ENCODE measurements around the gene ASS1.

ASS1 gene

GRCh38 chr9:130487500-130487899, 42.7 kb downstream of the ASS1 start:
- peaks cover 22% of the 10 kb centered on the region for H3K27me3 ChIP-seq
- H3K27ac ChIP-seq = no peak overlapping the region
- no peak for TF ChIP-seq Cebpa-rat (IDR thresholded peaks at IDR 0.05)
- H3K4me1 ChIP-seq = peaks cover 15% of the 10 kb centered on the region
- no peak overlapping the region for H3K9ac ChIP-seq
- no peak overlapping the region for H3K4me3 ChIP-seq
- H3K4me2 ChIP-seq = peak overlapping the region; percentile 48
- peaks cover 38% of the 10 kb centered on the region for H3K36me3 ChIP-seq
- H4K20me1 ChIP-seq = peaks cover 22% of the 10 kb centered on the region
- H3K9me3 ChIP-seq = no peaks in the 10 kb centered on the region

- Histone ChIP-seq H3K36me3 (peaks cover 50% of the 10 kb centered on the region), H3K9me3 (peaks cover 5% of the 10 kb centered on the region; the same call in 1 of the 2 replicates), H3K4me2 (no peak overlapping the region), H3K9ac (no peak overlapping the region), H3K27ac (no peak overlapping the region), H3K27me3 (peaks cover 9% of the 10 kb centered on the region), H3K4me1 (peaks cover 15% of the 10 kb centered on the region), H4K20me1 (peaks cover 11% of the 10 kb centered on the region; the same call in 1 of the 2 replicates), H3K4me3 (no peak overlapping the region)
- TF ChIP-seq Cebpa-rat (IDR thresholded peaks at IDR 0.05) = no peak
Measured at GRCh38 chr9:130488621-130489330, 44.0 kb downstream of the ASS1 start.

DNA sequence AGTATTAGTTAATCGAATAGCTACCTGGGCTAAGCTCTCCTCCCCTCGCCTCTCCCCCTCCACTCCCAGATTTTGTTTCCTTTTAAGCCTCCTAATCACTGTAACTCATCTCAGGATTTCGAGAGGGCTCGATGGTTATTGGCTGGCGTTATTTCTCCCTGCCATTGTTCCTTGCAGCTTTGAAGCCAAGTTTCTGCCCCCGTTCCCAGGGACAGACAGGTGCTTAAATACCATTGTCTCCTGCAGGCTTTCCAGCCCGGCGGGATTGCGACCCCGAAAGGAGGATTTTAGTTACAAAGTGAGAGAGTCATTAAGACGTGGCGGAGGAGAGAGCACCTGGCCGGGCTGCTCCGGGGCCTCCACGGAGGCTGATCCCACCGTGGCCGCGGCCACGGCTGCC, 46.2 kb downstream of the ASS1 start:
- H3K4me1 ChIP-seq = peaks cover 15% of the 10 kb centered on the region

DNA sequence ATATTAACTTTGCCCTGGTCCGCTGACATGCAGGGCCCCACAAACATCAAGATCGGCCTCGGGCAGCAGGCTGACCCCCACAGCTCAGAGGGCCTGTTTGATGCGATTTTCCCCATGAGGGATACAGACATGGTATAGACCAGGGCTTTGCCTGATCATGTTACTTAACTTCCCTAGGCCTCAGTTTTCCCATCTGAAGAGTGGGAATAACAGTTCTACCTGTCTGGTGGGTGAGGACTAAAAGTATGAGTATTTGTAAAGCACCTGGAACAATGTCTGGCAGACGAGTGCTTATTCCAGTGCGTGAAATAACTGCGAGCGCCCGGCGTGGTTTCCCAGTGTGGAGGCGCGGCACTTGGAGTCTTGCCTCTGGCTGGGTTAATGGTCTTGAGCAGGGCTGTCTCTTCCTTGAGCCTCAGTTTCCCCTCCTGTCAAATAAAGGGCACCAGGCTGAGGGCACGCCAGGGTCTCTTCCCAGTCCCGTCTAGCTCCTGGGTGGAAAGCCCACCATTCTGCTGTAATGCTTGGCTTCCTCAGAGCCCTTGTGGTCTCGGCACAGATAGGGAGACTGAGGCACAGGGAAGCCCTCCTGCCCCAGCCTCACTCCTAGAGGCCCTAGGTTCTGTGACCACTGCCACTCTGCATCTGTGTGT, 47.2 kb downstream of the ASS1 start:
- peaks cover 77% of the 10 kb centered on the region for H3K36me3 ChIP-seq
- H3K27me3 ChIP-seq = no peaks in the 10 kb centered on the region
- H3K9me3 ChIP-seq = peaks cover 28% of the 10 kb centered on the region
- H3K4me2 ChIP-seq = no peak overlapping the region
- no peak overlapping the region for H3K27ac ChIP-seq
- H4K20me1 ChIP-seq = no peaks in the 10 kb centered on the region
- H3K4me1 ChIP-seq = peaks cover 18% of the 10 kb centered on the region
- no peak overlapping the region for H3K4me3 ChIP-seq
- no peak overlapping the region for H3K9ac ChIP-seq
- no peak for TF ChIP-seq Cebpa-rat (IDR thresholded peaks at IDR 0.05)

More for the DNA sequence above, 46.2 kb downstream of the ASS1 start:
- TF ChIP-seq Cebpa-rat (IDR thresholded peaks at IDR 0.05) = no peak
- H4K20me1 ChIP-seq = no peaks in the 10 kb centered on the region; the same call in 1 of the 2 replicates
- no peaks in the 10 kb centered on the region for H3K27me3 ChIP-seq
- no peak overlapping the region for H3K4me3 ChIP-seq
- no peak overlapping the region for H3K27ac ChIP-seq
- H3K4me2 ChIP-seq = no peak overlapping the region
- H3K9ac ChIP-seq = no peak overlapping the region
- peaks cover 27% of the 10 kb centered on the region for H3K9me3 ChIP-seq
- peaks cover 70% of the 10 kb centered on the region for H3K36me3 ChIP-seq

GRCh38 chr9:130493021-130493420, 48.3 kb downstream of the ASS1 start:
- Histone ChIP-seq H3K4me1 (peaks cover 15% of the 10 kb centered on the region), H3K36me3 (peaks cover 83% of the 10 kb centered on the region)
- TF ChIP-seq Cebpa-rat (IDR thresholded peaks at IDR 0.05) = no peak

GRCh38 chr9:130493476-130493875, 48.7 kb downstream of the ASS1 start:
- no peak overlapping the region for H3K4me2 ChIP-seq
- H3K4me3 ChIP-seq = no peak overlapping the region
- H3K27me3 ChIP-seq = no peaks in the 10 kb centered on the region
- peaks cover 83% of the 10 kb centered on the region for H3K36me3 ChIP-seq
- H3K27ac ChIP-seq = no peak overlapping the region
- H3K9me3 ChIP-seq = peaks cover 28% of the 10 kb centered on the region
- H4K20me1 ChIP-seq = no peaks in the 10 kb centered on the region
- no peak for TF ChIP-seq Cebpa-rat (IDR thresholded peaks at IDR 0.05)
- H3K9ac ChIP-seq = no peak overlapping the region
- H3K4me1 ChIP-seq = peaks cover 14% of the 10 kb centered on the region

More at GRCh38 chr9:130493021-130493420, 48.3 kb downstream of the ASS1 start:
- Histone ChIP-seq H3K9ac (no peak overlapping the region), H4K20me1 (no peaks in the 10 kb centered on the region), H3K9me3 (peaks cover 28% of the 10 kb centered on the region), H3K27me3 (no peaks in the 10 kb centered on the region), H3K4me2 (no peak overlapping the region), H3K27ac (no peak overlapping the region), H3K4me3 (no peak overlapping the region)

DNA sequence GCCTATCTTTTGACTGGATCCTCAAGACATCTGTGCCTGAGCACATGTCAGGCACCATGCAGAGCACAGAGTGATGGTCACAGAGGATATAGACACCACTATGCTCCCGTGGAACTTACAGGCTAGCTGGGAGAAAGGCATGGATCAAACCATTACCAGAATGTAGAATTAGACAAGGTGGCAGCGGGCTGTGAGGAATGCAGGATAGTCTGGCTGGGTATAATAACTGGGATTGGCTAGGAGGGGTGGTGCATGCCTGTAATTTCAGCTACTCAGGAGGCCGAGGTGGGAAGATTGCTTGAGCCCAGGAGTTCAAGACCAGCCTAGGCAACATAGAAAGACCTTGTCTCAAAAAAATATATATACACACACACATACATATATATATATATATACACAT, 50.3 kb downstream of the ASS1 start:
- Histone ChIP-seq H3K4me3 (no peak overlapping the region), H3K9ac (no peak overlapping the region), H3K27me3 (no peaks in the 10 kb centered on the region), H3K36me3 (peaks cover 81% of the 10 kb centered on the region), H3K4me1 (peaks cover 16% of the 10 kb centered on the region), H3K27ac (no peak overlapping the region), H3K4me2 (no peak overlapping the region), H3K9me3 (peaks cover 28% of the 10 kb centered on the region), H4K20me1 (no peaks in the 10 kb centered on the region)
- TF ChIP-seq Cebpa-rat (IDR thresholded peaks at IDR 0.05) = no peak

DNA sequence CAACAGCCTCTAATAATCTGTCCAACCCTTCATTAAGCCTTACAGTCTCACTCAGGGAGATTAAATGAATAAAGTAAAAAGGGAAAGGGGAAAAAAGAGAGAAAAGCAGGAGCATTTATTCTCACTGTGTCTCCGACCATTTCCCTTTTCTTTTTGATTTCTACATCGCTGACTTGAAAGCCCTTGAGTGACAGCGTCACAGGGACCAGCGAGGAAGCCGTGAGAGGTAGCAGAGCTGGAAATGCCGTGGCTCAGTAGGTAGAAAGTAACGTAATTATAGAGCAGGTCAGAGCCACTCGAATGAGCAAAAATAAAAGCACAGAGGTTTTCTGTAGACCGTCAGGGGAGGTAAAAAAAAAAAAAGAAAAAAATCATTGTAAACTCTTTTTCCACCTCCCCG, 52.4 kb downstream of the ASS1 start:
- no peak for TF ChIP-seq Cebpa-rat (IDR thresholded peaks at IDR 0.05)
- Histone ChIP-seq H3K27me3 (no peaks in the 10 kb centered on the region), H3K9ac (no peak overlapping the region), H3K4me1 (peaks cover 21% of the 10 kb centered on the region), H4K20me1 (no peaks in the 10 kb centered on the region), H3K4me3 (no peak overlapping the region), H3K4me2 (peak overlapping the region; percentile 38), H3K36me3 (peaks cover 73% of the 10 kb centered on the region), H3K27ac (no peak overlapping the region), H3K9me3 (peaks cover 28% of the 10 kb centered on the region)

DNA sequence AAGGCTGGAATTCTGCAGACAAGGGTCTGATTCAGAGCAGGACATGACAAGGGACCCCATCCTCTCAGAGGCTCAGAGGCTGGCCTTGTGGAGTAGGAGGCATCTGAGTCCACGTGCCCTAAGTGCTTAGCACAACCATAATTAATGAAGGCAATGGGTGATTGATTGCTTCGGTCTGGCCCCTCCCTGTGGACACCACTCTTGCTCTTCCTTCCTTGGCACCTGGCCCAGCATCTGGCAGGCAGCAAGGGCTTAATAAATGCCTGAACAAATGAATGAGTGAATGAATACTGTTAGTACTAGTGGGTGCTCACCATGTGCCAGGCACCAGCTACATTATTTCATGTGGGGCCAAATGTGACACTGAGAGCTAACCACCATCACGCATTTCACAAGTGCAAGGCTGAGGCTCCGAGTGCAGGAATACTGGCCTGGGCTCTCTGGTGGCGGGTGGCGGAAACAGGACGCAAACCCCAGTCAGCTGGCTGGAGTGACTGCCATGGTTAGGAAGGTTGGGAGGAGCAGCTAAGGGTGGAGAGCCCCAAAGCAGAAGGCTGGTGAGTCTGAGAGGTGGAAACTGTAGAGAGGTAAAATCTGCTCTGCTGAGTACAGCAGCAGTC, 53.6 kb downstream of the ASS1 start:
- Histone ChIP-seq H3K27ac (no peak overlapping the region), H3K27me3 (no peaks in the 10 kb centered on the region), H4K20me1 (no peaks in the 10 kb centered on the region), H3K4me2 (no peak overlapping the region), H3K36me3 (peaks cover 60% of the 10 kb centered on the region), H3K9ac (no peak overlapping the region), H3K4me1 (peaks cover 21% of the 10 kb centered on the region), H3K9me3 (peaks cover 28% of the 10 kb centered on the region), H3K4me3 (no peak overlapping the region)
- TF ChIP-seq Cebpa-rat (IDR thresholded peaks at IDR 0.05) = no peak
